CD4-positive, alpha-beta T cell (primary cell): ENCODE data around the gene ARHGDIB. TPM values are rescaled to one million over a fixed set of nuclear protein-coding genes. Genes with fewer than 3 reads are reported as not detected.

Experiments used
- ATAC-seq: fragments of 200-7000 bp; cut with Tn5 transposase; one replicate; pipeline ENCODE4 v1.10.0; 2022; ENCODE audit warnings: mild to moderate bottlenecking; ENCODE audit not compliant: poor library complexity
- CTCF ChIA-PET: fragments of 350-600 bp; sonication (Branson Sonifier 250); formaldehyde crosslinking; loops from one replicate; lab custom pipeline; 2021; ENCODE audit warnings: antibody characterized with exemption, inconsistent platforms; lab: Charles Lee
- POLR2A ChIA-PET: fragments of 350-600 bp; sonication (Branson Sonifier 250); formaldehyde crosslinking; loops from one replicate; lab custom pipeline; 2021; ENCODE audit warnings: antibody characterized with exemption, inconsistent platforms; lab: Charles Lee
- DNase-seq, 14 experiments: peaks; one replicate each; pipeline ENCODE4 v3.0.0-alpha.2; 2013 to 2020; ENCODE audit warnings: mixed read lengths in 2 of 14
- H3K27ac ChIP-seq, 2 donors: one replicate each; pipeline versions ENCODE4 v1.5.1 to v1.7.0; 2013; ENCODE audit warnings: low read length in 2 of 2, low read depth in 1 of 2, mild to moderate bottlenecking in 1 of 2
- H3K27me3 ChIP-seq, 2 experiments: 1 replicate in 1 of 2; 2 replicates in 1 of 2; pipeline versions ENCODE4 v1.6.1 to v1.7.0; 2013; ENCODE audit warnings: low read length in 2 of 2, control low read depth in 1 of 2, mild to moderate bottlenecking in 1 of 2, moderate library complexity in 1 of 2; ENCODE audit not compliant: insufficient read depth in 2 of 2, control insufficient read depth in 1 of 2
- H3K36me3 ChIP-seq: one replicate; pipeline ENCODE4 v1.6.1; 2013; ENCODE audit warnings: low read length, control low read depth; ENCODE audit not compliant: insufficient read depth
- H3K4me1 ChIP-seq: one replicate; pipeline ENCODE4 v1.6.1; 2013; ENCODE audit warnings: low read length, control low read depth; ENCODE audit not compliant: insufficient read depth
- H3K4me3 ChIP-seq: one replicate; pipeline ENCODE4 v1.5.1; 2013; ENCODE audit warnings: mild to moderate bottlenecking, low read length, moderate library complexity
- H3K9me3 ChIP-seq, 2 experiments: 1 replicate in 1 of 2; 2 replicates in 1 of 2; pipeline versions ENCODE4 v1.6.1 to v1.7.0; 2013; ENCODE audit warnings: low read length in 2 of 2, mild to moderate bottlenecking in 2 of 2, control low read depth in 1 of 2, moderate library complexity in 1 of 2; ENCODE audit not compliant: control insufficient read depth in 1 of 2, insufficient read depth in 1 of 2
- H3K27ac Mint-ChIP-seq: one replicate; pipeline ENCODE4 v1.8.0; 2020; ENCODE audit warnings: mixed read lengths
- H3K27me3 Mint-ChIP-seq: one replicate; pipeline ENCODE4 v1.8.0; 2021; ENCODE audit warnings: mixed read lengths
- H3K36me3 Mint-ChIP-seq: one replicate; pipeline ENCODE4 v1.8.0; 2021; ENCODE audit warnings: low read depth, mixed read lengths
- H3K4me1 Mint-ChIP-seq: one replicate; pipeline ENCODE4 v1.8.0; 2021; ENCODE audit warnings: low read depth, mixed read lengths
- H3K4me3 Mint-ChIP-seq: one replicate; pipeline ENCODE4 v1.8.0; 2020; ENCODE audit warnings: mild to moderate bottlenecking, mixed read lengths
- H3K9me3 Mint-ChIP-seq: one replicate; pipeline ENCODE4 v1.8.0; 2020; ENCODE audit warnings: mixed read lengths
- CTCF ChIP-seq: fragments of 200-600 bp; IDR thresholded peaks from one replicate; pipeline ENCODE4 v1.8.0; 2022; ENCODE audit warnings: antibody characterized with exemption, mild to moderate bottlenecking
- intact Hi-C, 2 experiments: fragments of 100-400 bp; cut with DNase I in 1 of 2; cut with micrococcal nuclease in 1 of 2; formaldehyde crosslinking; loops; one replicate each; pipeline versions ENCODE4 v1.15.1 to v1.9.0; 2023 to 2025; cut with DNase I, micrococcal nuclease
- total RNA-seq, 174 experiments: library from RNA in 2 of 174; stranded (reverse) in 2 of 174; gene quantifications; one replicate each; pipeline ENCODE4 v1.2.3 and lab custom pipeline; 2021 to 2026

Gene ARHGDIB
- total RNA-seq, 2 experiments from 2014 or later = 872 to 942 TPM

- no peaks in the 10 kb centered on the region for H3K4me1 Mint-ChIP-seq
- DNase-seq (no peak), ATAC-seq (no peak)
- no peaks in the 10 kb centered on the region for H3K27me3 ChIP-seq
- H3K27ac Mint-ChIP-seq = no peak overlapping the region
- no peaks in the 10 kb centered on the region for H3K9me3 ChIP-seq
- H3K4me3 Mint-ChIP-seq = no peak overlapping the region
- H3K27me3 Mint-ChIP-seq = no peaks in the 10 kb centered on the region
- no peaks in the 10 kb centered on the region for H3K36me3 ChIP-seq
- intact Hi-C loops = no loop called here
- no peak for TF ChIP-seq CTCF
- H3K9me3 Mint-ChIP-seq = no peaks in the 10 kb centered on the region
- ChIA-PET CTCF (no interaction called here), POLR2A (no interaction called here)
- no peaks in the 10 kb centered on the region for H3K4me1 ChIP-seq
- no peaks in the 10 kb centered on the region for H3K36me3 Mint-ChIP-seq
- no peak overlapping the region for H3K27ac ChIP-seq
- H3K4me3 ChIP-seq = no peak overlapping the region
Measured at GRCh38 chr12:14892726-14893505, 68.5 kb downstream of the ARHGDIB start.

Other genes with a start within 250 kb of the ARHGDIB start
- 100 to 1,000 TPM; 169 to 188 TPM for gene WBP11, start 158.1 kb downstream of the ARHGDIB start, total RNA-seq
- gene C12orf60, start 157.9 kb downstream of the ARHGDIB start, total RNA-seq = under 1 TPM; 0.11 to 0.22 TPM
- not detected for gene SMCO3, start 147.4 kb downstream of the ARHGDIB start, total RNA-seq
- gene ART4, start 118.1 kb downstream of the ARHGDIB start, total RNA-seq = not detected
- gene MGP, start 75.7 kb downstream of the ARHGDIB start, total RNA-seq = 1 to 10 TPM; 1.3 to 1.8 TPM
- 10 to 100 TPM; 16.2 to 17.1 TPM for gene ERP27, start 23.1 kb downstream of the ARHGDIB start, total RNA-seq
- gene PDE6H, start 11.4 kb upstream of the ARHGDIB start, total RNA-seq = not detected